NT2/D1 (cell line): ENCODE results near the gene METAP1D.

ENCODE experiments used
- SUZ12 ChIP-seq: IDR thresholded peaks from 2 replicates; pipeline ENCODE4 v1.6.1; 2011; ENCODE audit not compliant: insufficient read length, insufficient read depth; ENCODE audit errors: extremely low read depth
- YY1 ChIP-seq: IDR thresholded peaks from 2 replicates; pipeline ENCODE4 v1.6.1; 2011; ENCODE audit not compliant: insufficient read length, insufficient read depth
- ZNF274 ChIP-seq: IDR thresholded peaks from 2 replicates; pipeline ENCODE4 v1.6.1; 2011; ENCODE audit warnings: mild to moderate bottlenecking, low read depth, low read length

DNA sequence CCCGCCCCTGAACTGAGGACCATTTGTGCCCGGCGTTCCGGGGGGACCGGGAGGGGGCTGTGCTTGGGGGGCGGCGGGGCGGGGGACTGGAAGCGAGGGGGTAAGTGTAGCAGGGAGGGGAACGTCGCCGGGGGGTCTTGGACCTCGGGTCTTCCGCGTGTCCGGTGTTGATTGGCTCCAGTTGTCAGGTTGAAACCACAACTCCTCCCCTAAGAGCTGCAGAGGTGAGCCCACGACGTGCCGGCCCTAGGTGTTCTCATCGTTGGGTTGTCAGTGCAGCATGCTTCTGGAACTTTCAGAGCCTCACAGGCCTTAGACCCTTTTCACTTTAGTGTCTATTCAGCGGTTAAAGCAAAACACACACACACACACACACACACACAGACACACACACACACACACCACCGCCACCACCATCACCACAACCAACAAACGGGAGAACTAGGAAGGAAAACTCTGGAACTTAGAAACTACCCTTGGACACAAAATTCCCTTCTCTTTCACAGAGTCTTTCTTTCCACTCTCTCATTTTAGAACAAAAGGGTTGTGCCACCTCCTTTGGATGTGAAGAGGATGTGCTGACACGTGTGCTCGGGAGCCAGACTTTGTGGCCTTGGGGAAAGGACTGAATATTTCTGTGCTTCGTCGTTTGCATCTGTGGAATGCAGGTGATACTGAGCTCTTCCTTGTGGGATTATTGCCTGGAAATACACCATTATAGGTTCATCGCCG is 109.7 kb downstream of the METAP1D start:
- TF ChIP-seq ZNF274 (no peak), YY1 (no peak), SUZ12 (no peak)
